HG02610 (cell line): ENCODE data around the gene HOXA2.

ENCODE experiments used
- ATAC-seq: cut with Tn5 transposase; IDR thresholded peaks from one replicate; pipeline ENCODE4 v1.9.1; 2021; ENCODE audit warnings: mild to moderate bottlenecking, moderate library complexity; ENCODE audit not compliant: unreplicated experiment

Gene HOXA2

GRCh38 chr7:27141923-27142579 is 39.6 kb upstream of the HOXA2 start:
- ATAC-seq = no peak

GRCh38 chr7:27141137-27141922 is 38.8 kb upstream of the HOXA2 start:
- ATAC-seq = no peak

- no peak for ATAC-seq
Measured at GRCh38 chr7:27140126-27140857, 37.8 kb upstream of the HOXA2 start.

GRCh38 chr7:27139334-27140125 is 37.0 kb upstream of the HOXA2 start:
- ATAC-seq = no peak

GRCh38 chr7:27138985-27139333 is 36.5 kb upstream of the HOXA2 start:
- ATAC-seq = no peak

GRCh38 chr7:27138472-27138871 is 36.0 kb upstream of the HOXA2 start:
- no peak for ATAC-seq

- ATAC-seq = no peak
Measured at GRCh38 chr7:27137640-27138315, 35.3 kb upstream of the HOXA2 start.

- peak; percentile 80 for ATAC-seq
Measured at GRCh38 chr7:27134392-27134791, 31.9 kb upstream of the HOXA2 start.

GRCh38 chr7:27133409-27134231 is 31.1 kb upstream of the HOXA2 start:
- ATAC-seq = no peak

- ATAC-seq = no peak
Measured at GRCh38 chr7:27132978-27133377, 30.5 kb upstream of the HOXA2 start.

- no peak for ATAC-seq
Measured at GRCh38 chr7:27132214-27132613, 29.7 kb upstream of the HOXA2 start.

- ATAC-seq = no peak
Measured at GRCh38 chr7:27131390-27131819, 28.9 kb upstream of the HOXA2 start.

GRCh38 chr7:27130540-27131389 is 28.3 kb upstream of the HOXA2 start, which contains the start of gene HOXA4:
Gene HOXA4, minus strand, starts transcription at chr7:27130757. Its CDS starts 24 bp downstream, at chr7:27130733.
- no peak for ATAC-seq

GRCh38 chr7:27129729-27130539 is 27.5 kb upstream of the HOXA2 start:
- ATAC-seq = no peak

GRCh38 chr7:27128776-27129728 is 26.6 kb upstream of the HOXA2 start:
- no peak for ATAC-seq

- ATAC-seq = no peak
Measured at GRCh38 chr7:27128034-27128433, 25.6 kb upstream of the HOXA2 start.
